HFFc6 (cell line): ENCODE measurements around the gene SATB1. TPM values are rescaled to one million over a fixed set of nuclear protein-coding genes. Genes with fewer than 3 reads are reported as not detected.

ENCODE experiments used
- DNase-seq: peaks from one replicate; pipeline ENCODE4 v3.0.0-alpha.2; 2018
- H3K27ac Mint-ChIP-seq: 2 replicates; pipeline ENCODE4 v1.8.0; 2020; ENCODE audit warnings: mild to moderate bottlenecking, mixed read lengths
- H3K27me3 Mint-ChIP-seq: 2 replicates; pipeline ENCODE4 v1.8.0; 2021; ENCODE audit warnings: mild to moderate bottlenecking, moderate library complexity, mixed read lengths; ENCODE audit not compliant: insufficient read depth
- H3K36me3 Mint-ChIP-seq: 2 replicates; pipeline ENCODE4 v1.8.0; 2021; ENCODE audit warnings: low read depth, mixed read lengths
- H3K4me1 Mint-ChIP-seq: 2 replicates; pipeline ENCODE4 v1.8.0; 2020; ENCODE audit warnings: low read depth, mixed read lengths
- H3K4me3 Mint-ChIP-seq: 2 replicates; pipeline ENCODE4 v1.8.0; 2020; ENCODE audit warnings: mild to moderate bottlenecking, moderate library complexity, mixed read lengths
- H3K9me3 Mint-ChIP-seq: 2 replicates; pipeline ENCODE4 v1.8.0; 2020; ENCODE audit warnings: mild to moderate bottlenecking, mixed read lengths
- CTCF ChIP-seq: fragments of 200-600 bp; sonication (generic); IDR thresholded peaks from 2 replicates; pipeline ENCODE4 v1.5.0; 2021; ENCODE audit warnings: antibody characterized with exemption, mild to moderate bottlenecking
- total RNA-seq, 6 experiments: library from RNA; stranded (reverse); fragmentation: NEBNext Ultra II Directional; extraction: Animal tissue kit (Norgen Biotek cat#: 25700); gene quantifications; 2 replicates in 1 of 6; 3 replicates in 5 of 6; pipeline ENCODE4 v1.2.3, GENCODE V29; 2021

The SATB1 gene
- total RNA-seq, 6 experiments from 2014 or later, result 1.5 to 4.9 (median 2.3) TPM

GRCh38 chr3:18301781-18302180, 123.4 kb downstream of the SATB1 start:
- Mint-ChIP-seq H3K9me3 (peaks cover 8% of the 10 kb centered on the region), H3K4me1 (peaks cover 12% of the 10 kb centered on the region; the same call in 1 of the 2 replicates), H3K4me3 (no peak overlapping the region), H3K27me3 (no peaks in the 10 kb centered on the region; the same call in 1 of the 2 replicates), H3K27ac (no peak overlapping the region), H3K36me3 (peaks cover 6% of the 10 kb centered on the region)
- no peak for TF ChIP-seq CTCF
- no peak for DNase-seq

- no peak for DNase-seq
- H3K4me1 Mint-ChIP-seq, result peaks cover 15% of the 10 kb centered on the region
- no peaks in the 10 kb centered on the region; the same call in 1 of the 2 replicates for H3K27me3 Mint-ChIP-seq
- H3K36me3 Mint-ChIP-seq, result peaks cover 9% of the 10 kb centered on the region
- no peak overlapping the region for H3K27ac Mint-ChIP-seq
- peaks cover 11% of the 10 kb centered on the region for H3K9me3 Mint-ChIP-seq
- no peak for TF ChIP-seq CTCF
- no peak overlapping the region for H3K4me3 Mint-ChIP-seq
Measured at GRCh38 chr3:18300916-18301315, 124.2 kb downstream of the SATB1 start.

- DNase-seq, result no peak
- Mint-ChIP-seq H3K27ac (no peak overlapping the region), H3K4me1 (peaks cover 30% of the 10 kb centered on the region), H3K4me3 (no peak overlapping the region), H3K36me3 (peaks cover 9% of the 10 kb centered on the region), H3K9me3 (peaks cover 11% of the 10 kb centered on the region), H3K27me3 (no peaks in the 10 kb centered on the region; the same call in 1 of the 2 replicates)
- no peak for TF ChIP-seq CTCF
Measured at GRCh38 chr3:18297126-18297525, 128.0 kb downstream of the SATB1 start.
